SW 1271 (cell line): ENCODE measurements around the gene FIP1L1.
A peak's percentile ranks its signal among the peaks of the same experiment; 100 is the strongest.
"Not testable (repeated sequence)": the region's sequence is repeated elsewhere in the genome, so short reads cannot be mapped to it uniquely, and the experiment has no call there.

Source experiments
- DNase-seq, 2 experiments: peaks; one replicate each; lab custom pipeline; 2025; lab: John Stamatoyannopoulos, UW

Gene FIP1L1

DNA sequence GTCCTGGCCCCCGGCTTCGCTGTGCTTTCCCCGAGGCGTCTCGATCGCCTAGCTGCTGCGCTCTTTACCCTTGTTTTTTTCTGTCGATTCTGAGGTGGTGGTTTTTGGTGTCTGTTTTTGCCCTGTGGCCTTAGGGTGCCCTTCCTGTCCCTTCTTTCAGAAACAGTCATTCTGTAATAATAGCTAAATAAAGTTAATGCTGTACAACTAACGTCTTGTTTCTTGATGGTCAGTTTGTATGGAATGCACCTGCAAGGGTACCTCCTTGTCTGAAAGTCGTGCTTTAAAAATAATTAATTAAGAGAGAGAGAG, 686 bp downstream of the FIP1L1 start:
- no peak for DNase-seq

DNA sequence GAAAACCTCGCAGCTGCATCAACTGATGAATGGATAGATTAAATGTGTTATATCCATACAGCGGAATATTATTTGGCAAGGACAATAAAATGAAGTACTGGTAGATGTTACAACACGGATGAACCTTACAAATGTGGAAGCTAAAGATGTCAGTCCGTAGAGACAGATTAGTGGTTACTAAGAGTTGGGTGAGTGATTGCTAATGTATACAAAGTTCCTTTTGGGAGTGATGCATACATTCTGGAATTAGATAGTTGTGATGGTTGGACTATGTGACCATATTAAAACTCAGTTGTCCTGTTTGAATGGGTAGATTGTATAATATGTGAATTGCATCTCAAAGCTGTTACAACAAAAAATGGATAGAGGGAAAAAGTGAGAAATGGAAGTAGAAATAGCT, 2.8 kb downstream of the FIP1L1 start:
- DNase-seq: no peak

GRCh38 chr4:53409479-53409878, 32.0 kb downstream of the FIP1L1 start:
- DNase-seq: not testable (repeated sequence)

DNA sequence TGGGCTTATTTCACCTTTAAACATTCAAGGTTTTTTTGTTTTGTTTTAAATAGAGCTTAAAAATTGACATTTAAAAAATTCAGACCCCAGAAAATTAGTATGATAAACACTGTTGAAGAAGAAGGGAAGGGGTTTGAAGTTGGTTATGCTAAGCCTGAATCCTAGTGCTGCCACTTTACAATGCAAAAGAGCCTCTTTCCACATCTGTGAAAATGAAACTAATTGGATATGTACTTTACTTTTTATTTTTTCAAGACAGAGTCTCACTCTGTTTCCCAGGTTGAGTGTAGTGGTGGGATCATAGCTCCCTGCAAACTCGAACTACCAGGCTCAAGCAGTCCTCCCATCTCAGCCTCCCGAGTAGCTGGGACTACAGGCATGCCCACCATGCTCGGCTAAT, 41.8 kb downstream of the FIP1L1 start:
- DNase-seq: no peak

DNA sequence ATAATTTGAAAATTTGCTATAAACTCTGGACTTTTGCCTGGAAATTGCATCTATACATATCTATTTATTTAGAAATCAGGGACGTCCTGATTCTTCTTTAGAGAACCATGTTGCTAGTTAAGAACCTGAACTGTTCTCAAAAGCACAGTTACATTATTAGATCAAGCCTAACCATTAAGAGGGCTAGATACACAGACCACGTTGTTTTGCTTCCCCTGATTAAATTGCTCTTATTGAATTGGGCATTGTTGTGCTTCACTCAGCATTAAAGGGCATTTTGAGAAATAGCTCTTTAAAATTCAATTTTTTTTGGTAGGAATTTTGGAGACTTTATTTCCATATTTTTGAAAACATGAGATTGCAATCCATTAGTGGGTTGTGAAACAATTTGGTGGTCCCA, 44.4 kb downstream of the FIP1L1 start:
- DNase-seq: no peak

GRCh38 chr4:53422367-53422766, 44.9 kb downstream of the FIP1L1 start:
- no peak for DNase-seq

GRCh38 chr4:53424280-53424679, 46.8 kb downstream of the FIP1L1 start:
- no peak for DNase-seq

DNA sequence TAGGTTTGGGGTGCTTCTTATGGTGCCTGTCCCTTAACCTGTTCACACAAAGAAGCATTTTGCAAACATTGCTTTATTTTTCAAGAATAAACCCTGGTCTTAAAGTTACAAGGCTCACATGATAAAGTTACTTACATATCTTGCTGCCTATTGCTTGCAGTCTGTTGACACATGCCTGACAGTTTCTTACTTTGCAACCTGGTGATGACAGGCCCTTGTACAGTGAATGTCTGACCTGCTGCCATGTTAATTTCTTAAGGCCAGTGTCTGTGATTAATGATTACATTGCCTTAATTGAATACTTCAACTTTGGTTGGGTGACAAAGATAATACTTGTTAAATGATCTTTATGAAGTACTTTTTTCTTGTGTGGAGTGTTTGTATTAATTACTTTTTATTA, 49.9 kb downstream of the FIP1L1 start:
- DNase-seq: no peak

DNA sequence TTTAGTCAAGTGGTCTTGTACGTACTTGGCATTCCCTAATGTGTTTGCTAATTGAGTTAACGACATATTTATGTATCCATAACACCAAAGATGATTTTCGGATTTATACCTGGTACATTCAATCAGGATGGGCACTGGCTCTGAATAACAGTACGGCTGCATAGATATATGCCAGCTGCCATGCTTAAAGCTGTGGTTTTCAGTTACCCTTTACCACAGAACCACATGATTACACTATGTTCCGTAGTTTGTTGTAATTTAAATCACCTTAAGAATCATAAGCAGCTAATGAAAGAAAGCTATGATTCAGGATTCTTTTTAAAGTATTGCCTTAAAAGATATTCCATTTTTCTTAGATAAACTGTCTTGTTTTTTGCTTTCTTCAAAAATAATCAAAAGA, 53.6 kb downstream of the FIP1L1 start:
- DNase-seq: no peak

- DNase-seq: no peak
Measured at GRCh38 chr4:53432528-53433424, 55.3 kb downstream of the FIP1L1 start.

GRCh38 chr4:53436251-53436650, 58.8 kb downstream of the FIP1L1 start:
- DNase-seq: no peak

GRCh38 chr4:53441564-53441963, 64.1 kb downstream of the FIP1L1 start:
- DNase-seq: no peak

DNA sequence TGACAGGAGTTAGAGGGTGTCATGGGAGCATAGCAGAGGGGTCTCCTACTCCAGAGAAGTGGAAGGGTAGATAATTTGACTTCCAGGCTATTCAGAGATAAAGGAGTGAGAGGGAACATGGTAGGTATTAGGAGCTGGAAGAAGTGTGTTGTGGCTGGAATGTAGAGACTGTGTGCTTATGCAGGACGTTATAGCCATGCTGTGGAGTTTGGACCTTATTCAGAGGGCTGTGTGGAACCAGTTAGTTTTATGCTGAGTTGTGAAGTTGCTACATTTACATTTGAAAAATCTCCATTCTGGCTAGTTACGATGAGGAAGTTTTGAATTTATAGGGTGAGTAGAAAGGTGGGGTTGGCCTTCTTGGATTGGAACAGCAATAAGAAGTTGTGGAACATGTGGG, 67.5 kb downstream of the FIP1L1 start:
- no peak for DNase-seq

GRCh38 chr4:53450773-53451172, 73.3 kb downstream of the FIP1L1 start:
- no peak for DNase-seq

GRCh38 chr4:53453385-53453784, 75.9 kb downstream of the FIP1L1 start:
- DNase-seq: no peak

DNA sequence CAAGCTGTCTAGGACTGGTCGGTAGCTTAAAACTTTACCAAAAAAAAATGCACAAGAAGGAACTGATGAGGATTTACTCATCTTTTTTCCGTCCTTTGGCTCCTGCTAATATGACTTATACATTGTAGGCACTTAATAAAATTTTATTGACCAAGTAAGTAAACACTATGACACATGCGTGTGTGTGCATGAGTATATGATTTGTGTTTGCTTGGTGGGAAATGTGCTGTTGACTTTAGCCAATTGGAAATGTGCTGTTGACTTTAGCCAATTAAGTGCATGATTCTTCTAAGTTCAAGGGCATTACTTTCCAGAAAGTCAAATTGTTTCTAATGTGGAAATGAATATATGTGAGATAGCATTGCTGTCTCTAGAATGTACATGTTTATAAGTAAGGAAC, 78.3 kb downstream of the FIP1L1 start:
- no peak for DNase-seq

DNA sequence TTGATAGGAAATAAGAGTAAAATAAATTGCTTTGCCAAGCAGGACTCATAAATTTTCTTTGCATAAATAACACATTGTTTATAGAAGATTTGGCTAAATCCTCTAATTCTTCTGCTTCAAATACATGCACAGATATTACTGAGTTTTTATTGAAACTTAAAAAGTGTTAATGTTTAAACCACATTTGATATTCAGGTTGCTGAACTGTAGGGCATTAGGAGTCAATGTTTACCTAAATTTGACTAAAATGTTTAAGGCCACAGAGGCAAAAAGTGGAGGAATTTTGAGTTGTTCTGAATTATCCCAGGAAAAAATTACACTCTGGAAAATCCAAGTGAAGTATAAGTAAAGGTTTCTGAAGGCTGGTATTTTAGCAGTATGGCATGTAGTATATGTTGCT, 78.7 kb downstream of the FIP1L1 start:
- DNase-seq: no peak

DNA sequence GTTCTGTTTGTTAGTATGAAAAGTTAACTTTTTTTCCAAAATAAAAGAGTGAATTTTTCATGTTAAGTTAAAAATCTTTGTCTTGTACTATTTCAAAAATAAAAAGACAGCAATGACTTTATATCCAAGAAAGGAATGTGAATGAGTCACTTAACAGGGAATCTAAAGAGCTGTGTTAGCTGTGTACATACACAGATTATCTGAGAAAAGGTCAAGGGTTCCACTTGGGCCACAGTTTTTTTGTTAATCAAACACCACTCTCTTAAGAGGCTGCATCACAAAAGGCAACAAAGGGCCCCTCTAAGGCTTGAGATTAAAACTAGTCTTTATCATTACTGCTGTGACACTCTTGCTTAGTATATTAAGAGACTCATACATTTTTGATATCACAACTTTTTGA, 82.1 kb downstream of the FIP1L1 start:
- peak in 1 of 2 experiments; percentile 8 for DNase-seq

- no peak for DNase-seq
Measured at GRCh38 chr4:53461244-53461643, 83.8 kb downstream of the FIP1L1 start.

GRCh38 chr4:53463340-53463739, 85.9 kb downstream of the FIP1L1 start:
- no peak for DNase-seq

GRCh38 chr4:53465281-53465680, 87.8 kb downstream of the FIP1L1 start:
- no peak for DNase-seq

DNA sequence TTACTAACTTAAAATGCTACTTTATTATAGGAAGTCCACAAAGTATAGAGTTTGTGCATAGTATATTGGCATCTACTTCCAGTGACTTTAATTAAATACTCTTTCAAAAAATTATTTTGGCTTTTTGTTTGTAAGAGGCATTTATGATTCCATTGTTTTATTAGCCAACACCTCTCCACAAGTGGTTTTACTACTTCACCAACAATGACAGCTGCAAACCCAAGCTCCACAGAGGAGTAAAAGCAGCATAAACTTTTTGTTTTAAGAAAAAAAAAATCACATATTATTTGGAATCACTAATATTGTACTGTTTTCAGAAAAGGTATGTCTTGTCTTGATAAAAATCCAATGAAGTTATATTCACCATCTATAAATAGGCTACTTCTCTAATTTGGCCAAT, 88.5 kb downstream of the FIP1L1 start:
- no peak for DNase-seq

- DNase-seq: not testable (repeated sequence)
Measured at GRCh38 chr4:53466576-53466975, 89.1 kb downstream of the FIP1L1 start.
